Psoas muscle (tissue), 8 donors: ENCODE results near the gene RAB11FIP3. TPM values are rescaled to one million over a fixed set of nuclear protein-coding genes. Genes with fewer than 3 reads are reported as not detected.

ENCODE experiments used
- ATAC-seq, 4 donors: fragments of 200-7000 bp; cut with Tn5 transposase; one replicate each; pipeline ENCODE4 v1.9.1; 2020; ENCODE audit warnings: moderate library complexity in 3 of 4, mild to moderate bottlenecking in 2 of 4
- DNase-seq, 2 donors: peaks; one replicate each; pipeline ENCODE4 v3.0.0-alpha.2; 2020
- H3K27ac ChIP-seq: fragments of 200-600 bp; one replicate; pipeline ENCODE4 v1.8.0; 2022
- H3K27me3 ChIP-seq, 3 donors: fragments of 200-600 bp in 1 of 3; one replicate each; pipeline versions ENCODE4 v1.6.1 to v1.8.0; 2013 to 2022; ENCODE audit warnings: low read length in 2 of 3, mild to moderate bottlenecking in 2 of 3, moderate library complexity in 1 of 3; ENCODE audit not compliant: insufficient read depth in 3 of 3
- H3K36me3 ChIP-seq, 2 donors: fragments of 200-600 bp in 1 of 2; one replicate each; pipeline versions ENCODE4 v1.6.1 to v1.8.0; 2013 to 2022; ENCODE audit warnings: low read depth in 1 of 2, mild to moderate bottlenecking in 1 of 2, moderate library complexity in 1 of 2; ENCODE audit not compliant: insufficient read depth in 1 of 2
- H3K4me1 ChIP-seq: fragments of 200-600 bp; one replicate; pipeline ENCODE4 v1.8.0; 2022
- H3K4me3 ChIP-seq: fragments of 200-600 bp; one replicate; pipeline ENCODE4 v1.8.0; 2022; ENCODE audit warnings: mild to moderate bottlenecking
- H3K9me3 ChIP-seq: fragments of 200-600 bp; one replicate; pipeline ENCODE4 v1.8.0; 2022
- CTCF ChIP-seq: fragments of 200-600 bp; IDR thresholded peaks from one replicate; pipeline ENCODE4 v1.8.0; 2022; ENCODE audit warnings: antibody characterized with exemption
- WGBS, 3 donors: extraction: QIAGEN DNeasy Blood & Tissue Kit; methylation state at CpG; one replicate each; pipeline versions ENCODE4 v1.1.6 to v1.1.7; 2013; 5-methylcytosine and 5-hydroxymethylcytosine counted together
- intact Hi-C, 2 donors: fragments of 100-400 bp; cut with DNase I; formaldehyde crosslinking; loops; one replicate each; pipeline versions ENCODE4 v1.11.0 to v1.14.2; 2022
- polyA plus RNA-seq, 3 donors: library from polyadenylated mRNA; stranded (reverse); fragments of 200-250 nt; gene quantifications; one replicate each; pipeline ENCODE4 v1.2.3, GENCODE V29; 2013
- total RNA-seq, 4 donors: library from RNA; stranded (reverse); fragmentation: NEBNext Ultra II Directional in 2 of 4; extraction: Animal tissue kit (Norgen Biotek cat#: 25700) in 2 of 4; gene quantifications; one replicate each; pipeline versions ENCODE4 v1.2.1 to v1.2.4, GENCODE V29; 2021 to 2023
- donor health status: healthy with polysubstance abuse.
- donor health status: DM: no; HTN: no; CAD: no; lungs with moderate emphysema.
- donor health status: Bipolar disorder and iron deficiency.
- donor health status: healthy.
- donor health status: DM: yes; HTN: yes; CAD: no.
- donor health status: DM: no; HTN: no; CAD: no.
- donor health status: DM: no; HTN: no; CAD: no.
- donor health status: DM: yes; HTN: yes; CAD: no.

Gene RAB11FIP3
- total and polyA plus RNA-seq, 7 donors: 20.3 to 89.5 (median 44.7) TPM

DNA sequence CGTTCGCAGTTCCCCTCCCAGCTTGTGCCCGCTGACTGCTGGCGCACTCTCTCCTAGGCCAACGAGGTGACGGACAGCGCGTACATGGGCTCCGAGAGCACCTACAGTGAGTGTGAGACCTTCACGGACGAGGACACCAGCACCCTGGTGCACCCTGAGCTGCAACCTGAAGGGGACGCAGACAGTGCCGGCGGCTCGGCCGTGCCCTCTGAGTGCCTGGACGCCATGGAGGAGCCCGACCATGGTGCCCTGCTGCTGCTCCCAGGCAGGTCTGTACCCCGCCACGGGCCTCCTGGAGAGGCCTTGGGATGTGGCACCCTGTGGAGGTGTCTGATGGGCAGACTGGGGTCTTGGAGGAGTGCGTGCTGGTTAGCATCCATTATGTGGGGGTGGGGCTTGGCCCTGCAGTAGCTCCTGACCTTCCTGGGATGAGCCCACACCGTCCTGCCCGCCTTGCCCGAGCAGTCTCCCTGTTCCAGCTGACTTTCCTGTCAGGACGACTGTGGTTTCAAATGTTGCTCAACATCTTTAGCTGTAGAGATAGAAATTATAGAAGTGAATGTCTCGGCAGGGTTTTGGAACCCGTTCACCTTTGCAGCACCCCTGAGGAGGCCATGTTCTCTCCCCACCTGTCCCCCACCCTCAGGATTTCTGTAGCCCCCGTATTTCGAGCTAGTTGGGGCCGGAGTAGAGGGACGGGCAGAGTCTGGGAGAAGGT, 57.2 kb downstream of the RAB11FIP3 start:
- no peak for DNase-seq
- Histone ChIP-seq H3K4me3 (no peak overlapping the region), H3K27me3 (no peaks in the 10 kb centered on the region), H3K4me1 (peaks cover 1% of the 10 kb centered on the region), H3K9me3 (no peaks in the 10 kb centered on the region), H3K36me3 (peaks cover 0 to 45% of the 10 kb centered on the region in 2 donors), H3K27ac (no peak overlapping the region)
- 93 to 95% (median 93%) methylated on average over 31 of the region's 31 CpGs for WGBS, 3 donors
- ATAC-seq: peak in 1 of 4 donors; percentile 9
- TF ChIP-seq CTCF: no peak
- intact Hi-C loops: no loop called here

DNA sequence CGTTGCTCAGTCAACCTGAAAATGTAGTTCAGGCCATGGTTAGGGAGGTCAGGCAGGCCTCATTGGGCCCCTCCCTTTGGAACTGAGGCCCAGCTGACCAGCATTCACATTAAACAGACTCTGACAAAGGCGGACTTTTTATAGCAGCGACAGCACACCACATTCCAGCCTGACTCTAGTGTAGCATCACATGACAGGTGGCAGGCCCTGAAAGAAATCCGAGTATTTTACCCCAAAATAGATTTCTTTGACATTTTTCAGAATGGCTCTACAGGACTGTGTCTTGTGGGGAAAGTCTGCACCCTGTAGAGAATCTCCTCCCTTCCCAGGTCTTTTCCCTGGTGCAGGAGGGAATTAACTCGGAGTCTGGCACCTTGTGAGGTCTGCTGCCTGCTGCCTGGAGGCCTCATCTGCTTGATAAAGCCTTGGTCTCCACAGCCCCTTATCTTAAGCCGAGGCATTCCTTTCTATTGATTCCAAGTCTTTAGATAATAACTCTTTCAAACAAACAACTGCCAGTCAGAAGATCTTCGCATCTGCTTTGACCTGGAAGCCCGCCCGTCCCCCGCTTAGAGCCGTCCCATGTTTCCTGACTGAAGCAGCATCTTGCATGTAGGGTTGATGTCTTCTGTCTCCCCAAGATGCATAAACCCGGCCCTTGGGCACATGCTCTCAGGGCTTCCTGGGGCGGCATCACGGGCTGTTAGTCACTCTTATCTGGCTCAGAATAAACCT, 58.1 kb downstream of the RAB11FIP3 start:
- Histone ChIP-seq H3K4me3 (no peak overlapping the region), H3K27me3 (no peaks in the 10 kb centered on the region), H3K4me1 (no peaks in the 10 kb centered on the region), H3K36me3 (peaks cover 0 to 46% of the 10 kb centered on the region in 2 donors), H3K9me3 (no peaks in the 10 kb centered on the region), H3K27ac (no peak overlapping the region)
- 67 to 83% (median 78%) methylated on average over 14 of the region's 14 CpGs for WGBS, 3 donors
- intact Hi-C loops: no loop called here
- peak in 3 of 4 donors; percentile 39 to 53 (median 42) for ATAC-seq
- TF ChIP-seq CTCF: no peak
- DNase-seq: no peak

DNA sequence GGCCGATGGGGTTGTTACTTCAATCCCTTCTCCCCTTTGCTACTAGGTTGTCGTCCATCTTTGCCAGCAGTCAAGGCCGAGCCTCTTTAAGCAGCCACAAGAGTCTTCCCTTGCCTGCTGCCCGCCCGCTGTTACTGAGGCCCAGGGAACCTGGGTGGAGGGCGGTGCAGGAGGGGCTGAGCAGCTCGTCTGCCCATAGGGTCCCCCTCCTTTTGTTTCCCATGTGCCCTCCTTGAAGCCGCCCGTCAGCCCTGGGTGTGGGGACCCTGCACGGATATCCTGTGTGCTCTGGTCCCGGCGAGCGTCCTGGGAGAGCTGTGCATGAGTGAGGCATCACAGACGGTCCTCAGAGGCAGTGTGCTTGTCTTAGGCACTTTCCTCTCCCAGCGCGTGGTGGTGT, 64.2 kb downstream of the RAB11FIP3 start:
- no peak for ATAC-seq
- Histone ChIP-seq H3K4me1 (no peaks in the 10 kb centered on the region), H3K36me3 (peaks cover 0 to 70% of the 10 kb centered on the region in 2 donors), H3K4me3 (no peak overlapping the region), H3K27ac (no peak overlapping the region), H3K9me3 (no peaks in the 10 kb centered on the region), H3K27me3 (no peaks in the 10 kb centered on the region)
- DNase-seq: no peak
- WGBS, 3 donors: 90 to 91% (median 90%) methylated on average over 15 to 16 of the region's 16 CpGs
- intact Hi-C loops: no loop called here
- no peak for TF ChIP-seq CTCF

- Histone ChIP-seq H3K27ac (no peak overlapping the region), H3K9me3 (no peaks in the 10 kb centered on the region), H3K27me3 (no peaks in the 10 kb centered on the region), H3K36me3 (peaks cover 0 to 62% of the 10 kb centered on the region in 2 donors), H3K4me3 (no peak overlapping the region), H3K4me1 (no peaks in the 10 kb centered on the region)
- ATAC-seq: no peak
- DNase-seq: no peak
- WGBS, 3 donors: 81 to 88% (median 86%) methylated on average over 10 of the region's 10 CpGs
- TF ChIP-seq CTCF: no peak
- intact Hi-C loops: no loop called here
These were observed 65.3 kb downstream of the RAB11FIP3 start for GRCh38 chr16:490768-491167.
